RKO (cell line): ENCODE results near the gene PDXP.

Source experiments
- DNase-seq: peaks from one replicate; pipeline ENCODE4 v3.0.0-alpha.2; 2016; ENCODE audit warnings: low spot score

Gene PDXP

GRCh38 chr22:37628830-37629229, 29.7 kb upstream of the PDXP start:
- DNase-seq = no peak

- DNase-seq = no peak
Measured at GRCh38 chr22:37629928-37630327, 28.6 kb upstream of the PDXP start.

GRCh38 chr22:37630839-37631435, 27.6 kb upstream of the PDXP start:
- DNase-seq = no peak

- DNase-seq = no peak
Measured at GRCh38 chr22:37631448-37632173, 26.9 kb upstream of the PDXP start.

- no peak for DNase-seq
Measured at GRCh38 chr22:37632174-37633088, 26.1 kb upstream of the PDXP start.

GRCh38 chr22:37633089-37633624, 25.4 kb upstream of the PDXP start:
- no peak for DNase-seq

GRCh38 chr22:37633625-37634416, 24.7 kb upstream of the PDXP start:
- DNase-seq = no peak

GRCh38 chr22:37634417-37634924, 24.1 kb upstream of the PDXP start:
- no peak for DNase-seq

GRCh38 chr22:37635157-37635556, 23.4 kb upstream of the PDXP start:
- DNase-seq = no peak

GRCh38 chr22:37636186-37636948, 22.2 kb upstream of the PDXP start:
- no peak for DNase-seq

GRCh38 chr22:37636949-37637273, 21.6 kb upstream of the PDXP start:
- no peak for DNase-seq

- no peak for DNase-seq
Measured at GRCh38 chr22:37638391-37639069, 20.0 kb upstream of the PDXP start.

- DNase-seq = peak; percentile 44
Measured at GRCh38 chr22:37639070-37639760, 19.3 kb upstream of the PDXP start, which contains the start of gene SH3BP1. Gene SH3BP1 (plus strand): TSS chr22:37639669. CDS start chr22:37639788, 119 bp downstream.

- no peak for DNase-seq
Measured at GRCh38 chr22:37639771-37640590, 18.5 kb upstream of the PDXP start.

GRCh38 chr22:37640591-37641560, 17.6 kb upstream of the PDXP start:
- DNase-seq = no peak

- no peak for DNase-seq
Measured at GRCh38 chr22:37641561-37641949, 17.0 kb upstream of the PDXP start.

GRCh38 chr22:37643225-37643847, 15.2 kb upstream of the PDXP start:
- peak; percentile 69 for DNase-seq
